ENCODE measurements around the gene SKA3.

DNA sequence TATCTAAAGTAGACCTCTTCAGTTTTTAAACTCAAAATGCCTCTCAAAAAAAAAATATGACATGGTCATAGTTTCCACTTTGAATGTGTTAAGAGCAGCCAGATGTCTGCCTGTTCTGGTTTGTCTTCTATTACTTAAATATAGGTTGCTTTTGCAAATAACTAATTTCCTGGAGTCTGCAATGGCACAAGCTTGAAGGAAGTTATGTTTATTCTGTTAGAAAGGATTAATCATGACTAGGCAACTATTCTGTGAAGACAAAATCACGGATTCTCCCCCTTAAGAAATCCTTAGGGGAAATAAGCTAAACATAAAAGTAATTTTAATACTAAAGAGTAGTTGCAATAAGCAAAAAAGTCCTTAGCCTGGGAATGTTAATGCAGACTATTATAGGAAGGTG lies 26.3 kb downstream of the SKA3 start:
- TF ChIP-seq, protein P1, sequence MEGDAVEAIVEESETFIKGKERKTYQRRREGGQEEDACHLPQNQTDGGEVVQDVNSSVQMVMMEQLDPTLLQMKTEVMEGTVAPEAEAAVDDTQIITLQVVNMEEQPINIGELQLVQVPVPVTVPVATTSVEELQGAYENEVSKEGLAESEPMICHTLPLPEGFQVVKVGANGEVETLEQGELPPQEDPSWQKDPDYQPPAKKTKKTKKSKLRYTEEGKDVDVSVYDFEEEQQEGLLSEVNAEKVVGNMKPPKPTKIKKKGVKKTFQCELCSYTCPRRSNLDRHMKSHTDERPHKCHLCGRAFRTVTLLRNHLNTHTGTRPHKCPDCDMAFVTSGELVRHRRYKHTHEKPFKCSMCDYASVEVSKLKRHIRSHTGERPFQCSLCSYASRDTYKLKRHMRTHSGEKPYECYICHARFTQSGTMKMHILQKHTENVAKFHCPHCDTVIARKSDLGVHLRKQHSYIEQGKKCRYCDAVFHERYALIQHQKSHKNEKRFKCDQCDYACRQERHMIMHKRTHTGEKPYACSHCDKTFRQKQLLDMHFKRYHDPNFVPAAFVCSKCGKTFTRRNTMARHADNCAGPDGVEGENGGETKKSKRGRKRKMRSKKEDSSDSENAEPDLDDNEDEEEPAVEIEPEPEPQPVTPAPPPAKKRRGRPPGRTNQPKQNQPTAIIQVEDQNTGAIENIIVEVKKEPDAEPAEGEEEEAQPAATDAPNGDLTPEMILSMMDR (IDR thresholded peaks at IDR 0.05), result no peak
- TF ChIP-seq POLR2A (IDR thresholded peaks at IDR 0.05), result no peak
